ENCODE results near the gene VCPKMT.

The VCPKMT gene

DNA sequence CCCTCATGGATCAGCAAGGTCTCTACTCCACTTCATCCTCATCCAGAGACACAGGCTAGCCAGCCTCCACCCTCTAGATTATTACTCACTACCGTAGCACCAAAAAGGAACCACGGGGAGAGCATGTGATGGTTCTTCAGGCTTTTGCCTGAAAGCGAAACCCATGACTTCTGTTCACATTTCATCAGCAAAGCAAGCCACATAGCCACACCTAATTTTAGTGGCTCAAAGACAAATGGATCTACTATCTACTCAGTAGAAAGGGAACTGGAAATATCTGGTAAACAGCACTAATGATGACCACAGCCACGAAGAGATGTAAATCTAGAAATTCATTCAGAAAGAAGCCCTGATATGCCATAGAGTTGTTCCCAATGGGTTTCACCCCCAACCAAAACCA is 51.4 kb downstream of the VCPKMT start:
- DNase-seq, result peak in 4 of 5 experiments; percentile 20 to 95 (median 50)

DNA sequence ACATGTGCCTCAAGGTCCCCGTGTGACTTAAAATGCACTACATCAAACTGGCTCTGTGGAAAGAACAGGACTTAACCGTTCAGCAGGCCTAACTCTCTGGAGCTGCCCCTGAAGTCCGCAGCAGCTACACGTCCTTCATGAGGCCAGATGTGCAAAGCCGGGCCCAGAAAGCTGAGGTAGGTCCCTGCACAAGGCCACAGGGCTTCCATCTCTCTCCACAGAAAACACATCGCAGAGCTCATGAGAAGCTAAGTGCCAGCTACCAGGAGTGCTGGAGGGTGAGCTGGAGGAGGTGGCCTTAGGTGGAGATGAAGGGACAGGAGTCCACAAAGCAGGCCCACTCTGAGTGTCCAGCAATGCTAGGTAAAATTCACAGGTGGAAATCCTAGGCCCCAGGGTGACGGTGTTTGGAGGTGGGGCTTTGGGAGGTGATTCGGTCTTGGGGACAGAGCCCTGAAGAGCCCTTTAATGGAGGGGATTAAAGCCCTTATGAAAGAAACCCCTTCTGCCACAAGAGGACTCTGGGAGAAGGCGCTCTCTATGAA is 52.4 kb downstream of the VCPKMT start:
- DNase-seq, result no peak

DNA sequence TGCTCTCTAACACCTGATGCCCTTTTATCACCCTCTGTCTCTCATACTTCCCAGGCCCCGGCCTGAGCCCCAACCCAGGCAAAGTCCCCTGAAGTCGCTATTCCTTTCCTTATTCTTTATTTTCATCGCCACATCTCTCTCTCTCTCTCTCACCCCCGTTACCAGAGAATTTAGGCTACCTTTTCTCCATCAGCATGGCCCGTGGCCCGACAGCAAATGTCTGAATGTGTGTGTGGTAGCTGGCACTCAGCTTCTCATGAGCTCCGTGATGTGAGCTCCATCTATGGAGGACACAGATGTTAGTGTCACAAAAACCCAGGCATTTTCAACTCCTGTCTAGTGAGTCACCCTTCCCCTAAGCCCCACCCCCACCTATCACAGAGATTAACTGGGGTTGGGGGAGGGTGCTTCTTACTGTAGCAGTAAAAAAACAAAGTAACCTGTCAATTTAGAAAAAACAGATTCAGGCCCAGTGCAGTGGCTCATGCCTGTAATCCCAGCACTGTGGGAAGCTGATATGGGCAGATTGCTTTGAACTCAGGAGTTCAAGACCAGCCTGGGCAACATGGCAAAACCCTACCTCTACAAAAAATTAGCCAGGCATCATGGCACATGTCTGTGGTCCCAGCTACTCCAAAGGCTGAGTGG is 53.8 kb downstream of the VCPKMT start:
- peak in 4 of 5 experiments; percentile 61 to 97 (median 73) for DNase-seq

DNA sequence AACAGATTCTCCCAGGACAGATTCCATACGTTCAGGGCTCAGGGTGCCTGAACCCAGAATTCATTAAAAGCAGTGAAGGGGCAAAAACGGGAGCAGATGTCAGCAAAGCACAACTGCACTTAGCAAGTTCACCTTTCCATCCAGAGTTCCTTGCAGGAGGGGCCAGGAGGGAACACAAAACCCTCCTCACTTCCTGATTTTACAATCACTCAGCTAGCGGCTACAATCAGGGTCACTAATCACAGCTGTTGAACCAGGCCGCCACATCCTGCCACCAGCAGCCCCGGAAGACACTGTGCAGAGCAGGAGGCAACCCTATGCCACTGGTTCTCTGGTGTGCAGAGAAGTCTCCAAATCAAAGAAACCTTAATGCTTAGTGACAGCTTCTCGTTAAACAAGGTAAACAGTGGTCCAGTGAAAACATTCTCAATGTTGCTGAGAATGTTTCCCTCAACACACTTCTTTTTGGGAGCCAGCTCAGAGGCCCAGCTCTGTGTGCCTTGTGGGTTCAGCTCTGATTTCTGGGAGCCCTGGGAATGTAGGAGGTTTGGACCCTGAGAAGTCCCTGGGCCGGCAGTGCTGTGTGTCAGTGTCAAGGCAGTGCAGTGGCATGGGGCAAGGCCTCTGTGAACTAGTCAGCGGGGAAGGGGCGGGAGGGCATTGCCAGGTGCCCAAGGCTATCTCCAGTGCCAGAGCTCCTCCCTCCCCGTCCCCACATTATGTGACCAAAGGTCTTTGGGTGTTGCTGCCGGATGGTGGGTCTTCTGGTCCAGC is 54.5 kb downstream of the VCPKMT start:
- DNase-seq, result peak in 4 of 5 experiments; percentile 28 to 97 (median 60)

DNA sequence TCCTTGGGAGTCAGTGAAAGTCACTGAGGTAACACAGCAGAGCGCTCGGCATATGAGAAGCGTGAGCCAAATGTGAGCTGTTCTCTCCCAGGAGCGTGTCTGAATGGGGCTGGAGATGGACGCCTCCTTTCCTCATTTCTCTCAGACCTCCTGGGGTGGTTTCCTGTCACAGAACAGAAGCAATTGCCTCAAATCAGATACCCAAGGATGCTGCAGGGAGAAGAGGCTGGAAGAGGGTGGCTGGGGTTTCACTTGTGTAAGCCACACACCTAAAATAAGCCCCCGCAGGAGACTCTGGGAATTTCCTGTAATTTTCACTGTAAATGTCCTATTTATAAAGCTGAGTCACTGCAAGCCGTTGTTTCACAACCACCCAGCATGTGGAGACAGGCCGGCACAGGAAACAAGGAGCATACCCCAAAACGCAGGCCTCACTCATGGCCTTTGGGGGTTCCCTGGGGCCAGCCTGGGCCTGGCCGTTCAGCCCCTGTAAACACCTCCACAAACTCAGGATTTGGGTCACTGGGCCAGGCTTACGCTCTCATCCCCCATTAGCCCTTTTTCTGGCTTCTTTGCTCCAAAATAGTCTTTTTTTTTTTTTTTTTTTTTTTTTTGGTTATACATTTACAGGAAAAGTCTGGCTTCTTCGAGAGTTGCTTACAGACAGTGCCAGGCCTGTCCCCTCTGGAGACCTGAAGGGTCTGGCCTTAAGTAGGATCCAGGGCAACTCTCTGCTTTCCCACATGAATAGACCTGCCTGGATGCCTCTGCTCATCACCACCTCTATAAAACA is 55.3 kb downstream of the VCPKMT start:
- DNase-seq, result peak in 2 of 5 experiments; percentile 59 to 65

DNA sequence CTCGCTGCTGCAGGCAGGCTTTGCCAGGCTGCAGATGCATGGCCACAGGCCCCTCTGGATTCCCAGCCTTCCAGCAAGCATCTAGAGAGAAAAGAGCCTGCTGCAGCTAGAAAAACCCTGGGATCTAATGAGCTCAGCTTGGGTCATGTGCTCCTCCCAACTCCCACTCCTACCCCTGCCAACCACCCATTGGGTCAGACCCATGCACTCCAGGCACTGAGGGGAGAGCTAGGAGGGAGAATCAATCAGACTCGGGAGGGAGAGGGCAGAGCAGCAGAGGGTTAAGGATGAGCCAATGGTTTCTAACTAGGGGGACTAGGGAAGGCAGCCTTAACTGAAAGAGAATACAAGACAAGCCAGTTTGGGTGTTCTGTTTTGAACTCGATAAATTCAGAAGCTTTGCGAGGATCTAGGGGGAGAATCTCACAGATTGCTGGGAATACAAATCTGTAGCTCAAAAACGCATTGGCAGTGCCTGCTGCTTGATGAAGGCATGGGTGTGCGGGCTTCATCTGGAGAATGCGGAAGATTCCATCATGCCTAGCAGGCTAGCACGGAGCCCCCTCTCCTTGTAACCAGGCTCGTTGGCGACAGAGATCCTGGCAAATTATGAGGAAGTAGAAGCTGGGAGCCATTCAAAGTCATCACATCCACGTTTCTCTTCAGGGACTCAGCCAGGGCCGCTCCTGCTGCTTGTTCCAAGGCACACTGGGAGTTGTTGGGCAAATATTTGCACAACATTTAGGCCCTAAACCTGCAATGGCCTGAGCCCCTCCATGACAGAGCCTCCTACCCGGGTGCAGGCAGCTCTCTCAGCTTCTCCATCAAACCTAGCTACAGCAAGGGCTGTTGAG is 56.4 kb downstream of the VCPKMT start:
- no peak for DNase-seq

Data from T-helper 2 cell (primary cell).